Frontal cortex (tissue), 4 donors: ENCODE results near the gene CLK3. TPM values are rescaled to one million over a fixed set of nuclear protein-coding genes. Genes with fewer than 3 reads are reported as not detected.
A peak's percentile ranks its signal among the peaks of the same experiment; 100 is the strongest.
"Not testable (repeated sequence)": the region's sequence is repeated elsewhere in the genome, so short reads cannot be mapped to it uniquely, and the experiment has no call there.

Experiments
- DNase-seq, 2 donors: peaks; one replicate each; pipeline ENCODE4 v3.0.0; 2012; ENCODE audit warnings: low spot score in 2 of 2
- FAIRE-seq: peaks from 2 replicates; lab custom pipeline; 2012; peaks lifted over from hg19 to GRCh38; lab: Jason Lieb, UNC
- total RNA-seq: library from RNA; depleted of rRNA; stranded (reverse); fragments of >200 nt; gene quantifications from one replicate; pipeline ENCODE4 v1.2.3, GENCODE V29; 2014
- donor health status: control.
- donor health status: control.
- donor health status: control.

Gene CLK3
- 26.5 TPM for total RNA-seq

DNA sequence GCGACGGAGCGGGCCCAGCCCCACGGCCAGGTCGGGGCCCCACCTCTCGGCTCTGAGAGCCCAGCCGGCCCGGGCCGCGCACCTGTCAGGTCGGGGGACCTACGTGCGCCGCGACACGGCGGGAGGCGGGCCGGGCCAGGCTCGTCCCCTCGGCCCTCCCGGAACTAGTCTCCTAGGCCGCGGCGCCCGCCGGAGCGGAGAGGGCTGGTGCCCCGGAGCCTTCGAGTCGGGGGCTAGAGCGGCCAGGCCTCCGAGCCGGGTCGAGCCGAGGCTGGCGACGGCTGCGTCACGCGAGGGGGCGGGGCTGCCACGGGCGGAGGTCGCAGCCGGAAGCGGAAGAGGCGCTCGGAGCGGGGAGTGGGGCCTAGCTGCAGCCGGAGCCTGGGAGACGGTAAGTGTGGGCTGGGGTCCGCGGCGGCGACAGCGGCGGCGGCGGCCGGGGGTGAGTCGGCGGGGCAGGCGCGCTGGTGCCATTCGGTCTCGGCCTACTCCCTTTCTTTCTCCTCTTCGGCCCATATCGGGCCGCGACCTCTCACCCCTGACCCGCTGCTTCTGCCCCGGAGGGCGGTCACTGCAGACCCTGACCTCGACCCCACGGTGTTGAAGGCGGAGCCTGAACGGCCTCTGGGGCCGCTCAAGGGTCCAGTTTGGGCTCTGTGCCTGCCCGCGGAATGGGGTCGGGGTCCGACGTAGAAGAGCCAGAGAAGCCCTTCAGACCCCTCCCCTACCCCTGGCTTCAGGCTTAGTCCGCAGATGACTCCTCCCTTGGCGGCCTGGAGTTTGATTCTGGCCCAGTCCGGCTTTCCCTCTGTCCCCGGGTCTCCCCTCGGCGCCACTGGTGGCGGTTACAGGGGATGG lies at the start of gene CLK3:
TSS of gene CLK3 (plus strand) at position 329 of the 858 bp plus-strand sequence. CDS start 3,361 bp downstream, outside the sequence.
- DNase-seq = peak; percentile 99 to 100
- FAIRE-seq = no peak

DNA sequence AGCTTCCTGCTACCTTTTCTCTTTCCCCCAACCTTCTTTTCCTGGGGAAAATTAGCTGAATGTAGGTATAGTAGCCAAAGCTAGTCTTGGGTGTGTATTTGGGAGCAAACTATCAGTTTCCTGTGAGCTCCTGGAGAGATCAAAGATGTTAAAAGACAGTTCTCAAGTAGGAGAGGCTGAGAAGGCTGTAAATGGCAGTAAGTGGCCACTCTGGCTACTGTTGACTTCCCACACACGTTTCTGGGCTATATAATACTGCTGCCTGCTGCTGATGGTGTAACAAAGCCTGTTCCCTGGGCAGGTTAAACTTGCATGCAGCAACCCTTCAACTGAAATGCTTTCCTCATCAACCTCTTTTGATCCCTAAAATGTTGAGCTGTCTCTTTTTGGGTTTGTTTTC lies 47.0 kb upstream of the CLK3 start:
- FAIRE-seq (no peak), DNase-seq (no peak)

DNA sequence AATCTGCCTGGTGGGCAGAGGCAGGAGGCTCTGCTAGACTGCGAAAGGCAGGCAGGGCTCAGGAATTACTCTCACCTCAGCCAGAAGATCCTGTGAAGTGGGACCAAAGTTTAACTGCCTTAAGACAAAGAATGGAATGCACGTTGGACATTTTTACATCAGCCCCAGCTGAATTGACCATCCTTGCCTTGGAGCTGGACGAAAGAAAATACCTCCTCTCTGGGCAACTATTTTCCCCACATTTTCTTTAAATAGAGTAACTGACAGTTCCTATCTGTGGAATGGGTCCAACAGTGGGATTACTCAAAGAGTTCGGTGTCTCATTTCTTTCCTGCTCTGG lies 45.9 kb upstream of the CLK3 start:
- FAIRE-seq (no peak), DNase-seq (no peak)

DNA sequence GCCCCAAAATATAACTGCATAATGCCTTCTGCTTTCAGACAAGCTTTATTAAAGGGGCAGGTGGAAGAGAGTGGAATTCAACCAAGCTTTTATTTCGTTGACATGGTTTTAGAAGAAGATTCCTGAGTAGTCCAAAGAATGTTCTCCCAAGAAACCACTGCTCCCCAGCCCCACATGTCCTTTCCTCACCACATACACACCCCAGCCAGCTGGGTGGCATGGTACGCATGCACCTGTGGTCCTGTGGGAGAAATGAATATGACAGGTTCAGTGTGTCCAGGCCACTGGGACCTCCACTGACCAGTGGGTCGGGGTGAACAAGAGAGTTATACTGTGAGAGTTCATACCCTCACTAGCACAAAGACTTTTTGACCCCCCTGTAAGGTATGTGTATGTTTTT lies 44.4 kb upstream of the CLK3 start:
- FAIRE-seq (no peak), DNase-seq (no peak)

DNA sequence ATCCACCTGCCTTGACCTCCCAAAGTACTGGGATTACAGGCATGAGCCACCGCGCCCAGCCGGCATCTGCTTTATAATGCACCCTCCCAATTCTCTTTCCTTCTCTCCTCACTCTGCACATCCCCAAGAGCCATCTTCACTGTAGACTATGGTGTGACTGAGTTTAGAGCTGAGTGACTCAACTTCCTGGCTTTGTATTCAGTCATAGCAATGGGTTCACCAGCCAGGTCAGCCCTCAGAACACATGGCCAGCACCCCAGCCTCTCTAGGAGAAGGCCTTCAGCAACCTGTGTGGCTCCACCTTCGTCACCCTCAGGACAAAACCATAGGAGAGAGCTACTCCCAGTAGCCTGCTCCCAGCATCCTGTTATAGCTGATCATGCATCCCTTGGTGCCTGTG lies 41.6 kb upstream of the CLK3 start:
- no peak for FAIRE-seq
- DNase-seq = no peak

DNA sequence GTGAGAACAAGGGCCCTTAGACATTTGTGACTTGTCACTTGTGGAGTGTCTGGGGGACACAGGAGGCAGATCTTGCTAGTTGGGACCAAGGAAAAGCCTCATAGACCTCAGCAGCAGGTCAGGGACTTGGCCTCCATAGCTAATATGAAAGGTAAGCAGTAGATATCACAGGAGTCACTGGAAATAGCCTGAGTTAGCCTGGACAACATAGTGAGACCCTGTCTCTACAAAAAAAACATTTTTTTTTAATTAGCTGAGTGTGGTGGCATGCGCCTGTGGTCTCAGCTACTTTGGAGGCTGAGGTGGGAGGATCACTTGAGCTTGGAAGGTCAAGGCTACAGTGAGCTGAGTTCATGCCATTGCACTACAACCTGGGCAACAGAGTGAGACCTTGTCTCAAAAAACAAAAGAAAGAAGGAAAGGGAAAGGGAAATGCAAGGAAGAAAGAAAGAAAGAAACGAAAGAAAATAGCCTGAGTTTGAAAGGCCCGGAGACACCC lies 37.1 kb upstream of the CLK3 start:
- FAIRE-seq (no peak), DNase-seq (no peak)

DNA sequence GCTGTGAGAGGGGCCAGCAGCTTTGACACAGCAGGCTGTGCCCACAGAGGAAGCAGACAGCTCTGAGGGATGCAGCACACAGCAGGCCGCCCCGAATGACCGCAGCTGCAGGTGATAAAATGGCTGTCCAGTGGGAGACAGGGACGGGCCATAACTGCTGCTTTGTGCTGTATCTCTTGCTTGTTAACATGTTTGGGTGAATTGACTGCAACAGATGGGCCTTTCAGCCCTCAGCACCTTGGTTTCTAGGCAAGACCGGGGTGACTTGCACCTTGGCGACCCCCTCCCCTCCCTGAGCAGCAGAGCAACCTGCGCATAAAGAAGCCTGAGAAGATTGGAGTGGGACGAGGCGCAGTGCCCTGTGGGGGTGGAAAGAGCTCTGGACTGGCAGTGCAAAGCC lies 36.6 kb upstream of the CLK3 start:
- FAIRE-seq = no peak

DNA sequence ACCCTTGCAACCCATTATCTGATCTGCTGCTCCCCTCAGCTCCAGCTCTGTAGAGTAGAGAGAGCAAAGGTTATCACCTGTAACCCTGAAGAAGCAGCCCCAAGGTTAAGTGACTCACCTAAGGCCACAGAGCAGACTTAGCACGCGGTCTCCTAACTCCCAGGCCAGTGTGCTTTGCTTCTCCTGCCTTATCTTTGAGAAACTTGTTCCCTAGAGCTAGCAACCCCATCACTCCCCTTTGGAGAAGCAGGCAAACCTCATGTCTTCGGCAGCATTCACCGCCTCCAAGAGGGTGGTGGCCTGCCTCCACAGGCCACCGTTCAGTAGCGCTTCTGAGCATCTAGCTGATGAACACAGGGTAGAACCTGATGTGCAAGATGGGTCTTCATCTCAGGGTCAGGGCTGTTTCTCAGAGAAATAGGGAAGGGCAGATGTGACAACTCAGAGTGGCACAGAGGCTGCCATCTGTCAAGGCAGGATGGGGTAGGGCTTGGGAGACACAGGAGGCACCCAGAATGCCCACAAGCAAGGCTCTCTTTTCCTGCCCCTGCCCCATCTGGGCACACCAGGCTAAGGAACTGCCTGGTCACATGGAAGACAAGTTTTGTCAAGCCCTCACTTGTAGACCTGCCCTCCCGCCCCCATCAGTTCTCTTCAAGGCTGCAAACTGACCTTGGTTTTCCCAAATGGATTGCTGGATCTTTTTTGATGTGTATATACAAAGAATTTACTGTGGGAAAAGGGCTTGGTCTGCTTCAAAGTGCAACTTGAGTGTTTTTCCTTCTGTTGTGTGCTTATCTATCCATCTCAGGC lies 34.9 kb upstream of the CLK3 start:
- DNase-seq (no peak), FAIRE-seq (no peak)

More for the DNA sequence above, 36.6 kb upstream of the CLK3 start:
- no peak for DNase-seq

DNA sequence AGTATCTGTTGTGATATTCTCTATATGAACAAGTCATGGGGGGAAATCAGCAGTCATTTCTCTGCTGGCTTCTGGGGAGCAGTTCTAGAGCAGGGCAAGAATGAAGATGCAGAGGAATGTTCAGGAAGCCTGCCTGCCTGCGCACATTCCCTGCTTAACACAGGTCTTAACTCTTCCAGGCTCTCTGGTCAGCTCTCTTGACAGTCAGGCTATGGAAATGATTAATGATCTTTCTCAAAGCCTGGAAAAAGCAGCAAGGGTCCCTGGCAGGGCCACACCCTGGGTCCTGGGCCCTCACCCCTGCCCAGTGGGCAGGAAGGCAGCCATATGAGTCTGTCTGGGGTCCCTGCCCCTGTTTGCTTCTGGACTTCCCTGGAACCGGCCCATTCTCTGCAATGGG lies 31.4 kb upstream of the CLK3 start:
- no peak for DNase-seq
- FAIRE-seq = no peak

DNA sequence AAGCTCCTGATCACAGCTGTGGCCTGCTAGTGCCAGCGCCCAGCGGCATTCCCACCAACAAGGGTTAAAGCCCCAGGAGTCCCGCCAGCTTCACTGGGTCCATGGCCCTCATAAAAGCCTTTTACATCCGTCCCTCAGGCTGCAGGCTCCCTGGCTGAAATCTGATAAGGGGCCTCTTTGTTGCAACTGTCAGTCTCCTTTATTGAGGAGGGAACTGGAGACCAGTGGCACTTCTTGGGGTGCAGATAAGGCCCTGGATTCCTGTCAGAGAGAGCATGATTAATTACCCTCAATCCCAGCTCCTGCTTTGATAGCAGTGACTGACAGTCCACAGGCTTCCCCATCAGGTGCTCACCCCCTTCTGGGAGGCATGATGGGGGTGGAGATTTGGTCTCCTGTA lies 30.9 kb upstream of the CLK3 start:
- no peak for FAIRE-seq

DNA sequence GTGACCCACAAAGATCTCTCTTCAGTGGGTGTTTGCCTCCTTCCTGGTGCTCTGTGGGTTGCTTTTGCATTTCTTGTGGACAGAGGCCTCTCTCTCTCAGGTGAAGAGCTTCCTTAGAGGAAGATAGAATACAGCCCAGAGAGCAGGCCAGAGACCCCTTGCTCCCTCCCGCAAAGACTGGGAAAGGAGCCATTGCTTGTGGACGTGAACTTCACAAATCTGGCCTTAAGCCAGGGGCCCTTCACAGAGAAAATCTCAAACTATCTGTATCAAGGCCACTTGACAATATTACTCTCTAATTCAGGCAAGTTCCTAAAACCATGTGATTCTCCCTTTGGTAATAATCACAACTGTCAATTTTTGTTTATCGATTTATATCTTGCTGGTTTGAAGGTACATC lies 30.4 kb upstream of the CLK3 start:
- no peak for FAIRE-seq
- no peak for DNase-seq

More for the DNA sequence above, 30.9 kb upstream of the CLK3 start:
- peak in 1 of 2 donors; percentile 37 for DNase-seq

DNA sequence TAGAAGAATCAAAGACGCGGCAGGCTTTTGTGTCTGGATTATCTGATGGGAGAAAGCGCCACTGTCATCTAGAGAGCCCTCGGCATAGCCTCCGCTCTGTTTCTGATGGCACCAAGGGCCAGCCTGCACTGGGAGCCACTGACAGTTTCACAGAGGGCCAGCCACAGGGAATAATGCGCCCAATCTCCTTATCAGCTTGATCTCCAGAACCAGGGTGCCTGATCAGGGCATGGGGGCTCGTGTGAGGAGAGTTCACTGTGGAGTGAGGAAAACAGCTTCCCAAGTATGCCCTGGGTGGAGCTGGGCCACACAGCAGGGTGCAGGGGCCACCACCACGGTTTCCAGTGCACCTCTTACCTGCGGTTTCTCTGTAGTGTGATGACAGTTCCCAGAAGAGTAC lies 29.8 kb upstream of the CLK3 start:
- no peak for FAIRE-seq
- no peak for DNase-seq

DNA sequence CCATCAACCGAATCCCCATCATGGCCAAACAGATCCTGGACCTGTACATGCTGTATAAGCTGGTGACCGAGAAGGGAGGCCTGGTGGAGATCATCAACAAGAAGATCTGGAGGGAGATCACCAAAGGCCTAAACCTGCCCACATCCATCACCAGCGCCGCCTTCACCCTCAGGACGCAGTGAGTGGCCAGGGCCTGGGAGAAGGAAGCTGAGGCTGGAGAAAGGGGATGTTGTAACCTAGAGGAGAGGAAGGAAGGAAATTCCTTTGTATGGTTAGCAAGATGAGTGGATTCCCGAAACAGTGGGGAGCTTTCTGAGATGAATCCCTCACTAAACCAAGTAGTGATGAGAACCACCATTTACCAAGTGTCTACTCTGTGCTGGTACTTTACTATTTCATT lies 25.8 kb upstream of the CLK3 start:
- no peak for FAIRE-seq
- no peak for DNase-seq

DNA sequence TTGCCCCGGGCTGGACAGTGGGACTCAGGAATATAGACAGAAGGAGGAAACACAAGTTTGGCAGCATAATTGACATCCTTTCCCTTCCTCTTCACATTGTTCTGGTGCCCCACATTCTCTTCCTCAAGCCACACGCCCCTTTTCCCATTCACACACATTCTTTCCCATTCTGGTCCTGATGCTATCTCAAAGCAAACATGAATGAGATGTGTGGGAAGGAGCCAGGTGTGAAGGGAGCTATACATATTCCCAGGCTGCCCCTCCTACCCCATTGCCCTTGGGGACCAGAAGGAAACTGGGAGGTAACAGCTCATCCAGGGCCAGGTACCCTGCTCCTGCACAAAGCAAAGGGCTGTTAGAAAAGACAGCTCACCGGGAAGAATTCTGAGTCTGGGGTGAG lies 23.4 kb upstream of the CLK3 start:
- FAIRE-seq (no peak), DNase-seq (no peak)

DNA sequence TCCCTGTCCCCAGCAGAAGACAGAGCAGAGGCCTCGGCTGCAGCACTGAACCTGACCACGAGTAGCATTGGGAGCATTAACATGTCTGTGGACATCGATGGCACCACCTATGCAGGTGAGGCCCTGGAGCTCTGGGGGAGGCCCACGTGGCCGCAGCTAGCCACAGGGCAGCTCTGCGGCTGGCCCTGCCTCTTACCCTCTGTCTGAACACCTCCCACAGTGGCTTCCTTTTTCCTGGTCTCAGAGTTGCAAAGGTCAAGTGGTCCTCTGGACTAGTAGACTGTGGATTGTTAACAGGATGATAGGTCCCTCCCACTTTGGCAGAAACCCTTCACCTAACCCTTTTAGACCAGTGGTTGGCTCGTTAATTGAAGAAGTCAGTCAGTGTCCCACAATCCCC lies 22.5 kb upstream of the CLK3 start:
- FAIRE-seq (no peak), DNase-seq (no peak)

DNA sequence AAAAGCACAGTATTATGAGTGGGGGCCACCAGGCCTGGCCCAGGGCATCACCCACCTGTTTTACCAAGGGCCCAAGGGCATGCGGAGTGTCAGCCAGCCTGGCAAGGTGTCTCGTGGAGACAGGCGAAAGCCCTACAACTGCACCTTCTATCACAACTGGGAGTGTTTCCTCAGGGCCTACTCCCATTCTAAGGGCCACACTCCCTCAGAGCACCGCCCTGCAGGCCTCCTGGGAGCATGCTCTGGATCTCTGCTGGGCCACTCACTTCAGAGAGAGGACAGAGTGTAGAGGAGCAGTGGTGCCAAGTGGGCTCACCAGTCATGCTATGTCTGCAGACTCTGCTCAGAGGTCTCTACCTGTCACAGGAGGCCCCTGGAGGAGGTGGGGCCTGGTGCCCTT lies 21.2 kb upstream of the CLK3 start:
- FAIRE-seq (no peak), DNase-seq (no peak)

DNA sequence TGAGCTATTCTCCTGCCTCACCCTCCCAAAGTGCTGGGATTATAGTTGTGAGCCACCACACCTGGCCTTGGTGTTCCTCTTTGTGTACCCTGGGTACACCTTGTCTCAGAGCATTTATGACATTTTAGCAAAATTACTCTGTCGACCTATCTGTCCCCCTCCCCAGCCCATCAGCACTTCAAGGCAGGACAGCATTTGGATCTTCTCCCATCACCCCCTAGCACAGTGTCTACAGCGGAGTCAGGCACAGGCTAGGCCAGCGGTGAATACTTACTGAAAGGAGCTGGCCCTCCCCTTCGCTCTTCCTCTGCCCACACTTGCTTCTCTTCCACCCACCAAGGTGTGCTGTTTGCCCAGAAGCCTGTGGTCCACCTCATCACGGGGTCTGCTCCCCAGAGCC lies 20.4 kb upstream of the CLK3 start:
- no peak for DNase-seq
- FAIRE-seq = no peak

DNA sequence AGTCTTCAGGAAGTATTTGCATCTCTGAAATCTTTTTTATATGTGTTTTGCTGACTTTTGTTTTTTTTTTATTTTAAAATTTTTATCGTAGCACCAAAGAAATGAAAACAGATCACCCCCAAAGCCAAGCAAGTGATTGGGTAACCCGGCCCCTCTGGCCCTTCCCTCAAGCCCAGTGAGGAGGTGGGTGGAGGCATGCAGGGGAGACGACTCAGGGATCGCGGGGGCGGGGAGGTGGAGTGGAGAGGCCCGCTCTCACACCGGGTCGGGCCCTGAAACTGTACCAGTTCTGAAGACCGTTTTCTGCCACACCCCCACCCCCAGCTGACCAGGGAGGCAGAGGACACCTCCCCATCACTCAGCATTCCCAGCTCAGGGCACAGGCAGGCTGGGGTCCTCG lies 18.9 kb upstream of the CLK3 start:
- DNase-seq, FAIRE-seq: not testable (repeated sequence)

DNA sequence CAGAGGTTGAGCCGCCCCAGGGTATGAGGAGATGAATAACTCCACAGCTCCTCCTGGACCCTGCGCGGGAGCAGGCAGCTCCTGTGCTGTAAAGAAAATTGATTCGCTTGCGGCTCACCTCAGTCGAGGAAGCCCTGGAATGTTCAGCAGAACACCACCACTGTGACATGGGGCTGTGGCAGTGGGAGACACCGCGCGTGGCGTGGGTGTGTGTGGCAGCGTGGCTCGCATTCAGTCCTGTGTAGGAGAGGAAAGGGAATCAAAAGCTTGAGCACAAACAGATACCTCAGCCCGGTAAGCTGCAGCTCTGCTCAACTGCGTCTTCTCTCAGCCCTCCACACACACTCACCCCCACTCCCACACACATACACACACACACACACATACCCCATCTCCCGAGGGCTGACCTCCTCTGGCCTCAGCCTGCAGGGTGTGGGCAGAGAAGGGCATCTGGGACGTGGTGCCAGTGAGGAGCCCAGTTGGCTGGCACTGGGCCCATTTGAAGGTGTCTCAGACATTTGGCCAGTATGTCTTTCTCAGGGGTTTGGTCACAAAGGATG lies 18.4 kb upstream of the CLK3 start:
- not testable (repeated sequence) for FAIRE-seq, DNase-seq

DNA sequence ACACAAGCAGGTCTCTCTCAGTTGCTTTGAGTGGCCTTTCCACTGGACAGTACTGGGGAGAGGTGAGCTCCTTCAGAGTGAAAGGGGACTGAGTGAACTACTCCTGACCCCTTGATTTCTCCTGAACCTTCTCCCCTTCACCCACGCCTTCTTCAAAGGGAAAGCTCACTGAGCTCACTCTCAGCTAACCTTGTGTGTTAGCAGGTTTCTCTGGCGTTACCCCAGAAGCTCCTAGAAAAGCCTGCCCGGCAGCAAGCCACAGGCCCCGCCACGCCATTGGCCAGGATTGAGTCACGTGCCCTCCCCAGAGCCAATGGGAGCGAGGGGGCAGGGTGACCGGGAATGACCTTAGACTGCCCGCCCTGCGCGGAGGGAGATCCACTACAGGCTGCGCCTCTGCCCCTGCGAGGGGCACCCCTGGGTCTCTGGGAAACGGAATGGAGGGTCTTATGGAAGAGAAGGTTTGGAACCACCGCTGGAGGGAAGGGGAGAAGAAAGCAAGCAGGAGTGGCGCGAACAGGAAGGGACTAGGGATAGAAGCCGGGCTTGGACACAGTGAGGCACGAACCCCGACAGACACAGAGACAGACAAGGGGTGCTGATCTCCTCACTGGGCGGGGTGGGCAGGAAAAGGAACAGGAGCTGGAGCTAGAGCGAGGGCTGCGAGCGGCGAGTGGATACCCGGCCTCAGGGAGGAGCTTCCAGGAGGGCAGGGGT lies 17.4 kb upstream of the CLK3 start:
- no peak for FAIRE-seq
- peak; percentile 89 to 99 for DNase-seq
